Trophoblast cell (in vitro differentiated cells and primary cell): ENCODE results near the gene SMIM3.

Source experiments
- DNase-seq, 2 donors: peaks; one replicate each; pipeline ENCODE4 v3.0.0-alpha.2; 2016
- H2AFZ ChIP-seq: 2 replicates; pipeline ENCODE4 v1.6.1; 2013; ENCODE audit warnings: low read length, moderate library complexity, mild to moderate bottlenecking; ENCODE audit not compliant: insufficient read depth, poor library complexity
- H2AK5ac ChIP-seq: 2 replicates; pipeline ENCODE4 v1.6.1; 2013; ENCODE audit warnings: mild to moderate bottlenecking, low read length
- H2BK120ac ChIP-seq: 2 replicates; pipeline ENCODE4 v1.6.1; 2013; ENCODE audit warnings: low read length, mild to moderate bottlenecking, moderate library complexity; ENCODE audit not compliant: insufficient read depth, poor library complexity
- H2BK12ac ChIP-seq: 2 replicates; pipeline ENCODE4 v1.6.1; 2013; ENCODE audit warnings: mild to moderate bottlenecking, low read length, moderate library complexity
- H2BK5ac ChIP-seq: 2 replicates; pipeline ENCODE4 v1.6.1; 2013; ENCODE audit warnings: low read length, low read depth, moderate library complexity, mild to moderate bottlenecking; ENCODE audit not compliant: poor library complexity
- H3K14ac ChIP-seq: 2 replicates; pipeline ENCODE4 v1.6.1; 2013; ENCODE audit warnings: mild to moderate bottlenecking, low read length
- H3K18ac ChIP-seq: 2 replicates; pipeline ENCODE4 v1.6.1; 2013; ENCODE audit warnings: mild to moderate bottlenecking, low read length
- H3K23ac ChIP-seq: 2 replicates; pipeline ENCODE4 v1.6.1; 2013; ENCODE audit warnings: low read length
- H3K27ac ChIP-seq: 2 replicates; pipeline ENCODE4 v1.5.1; 2013; ENCODE audit warnings: low read depth, mild to moderate bottlenecking, inconsistent platforms, low read length, moderate library complexity
- H3K27me3 ChIP-seq: 2 replicates; pipeline ENCODE4 v1.6.1; 2013; ENCODE audit warnings: inconsistent platforms, mild to moderate bottlenecking, low read length, moderate library complexity; ENCODE audit not compliant: insufficient read depth
- H3K36me3 ChIP-seq, 2 experiments: 1 replicate in 1 of 2; 2 replicates in 1 of 2; pipeline ENCODE4 v1.6.1; 2013; ENCODE audit warnings: low read length in 2 of 2, mild to moderate bottlenecking in 2 of 2, moderate library complexity in 1 of 2; ENCODE audit not compliant: insufficient read depth in 2 of 2, control insufficient read depth in 1 of 2
- H3K4ac ChIP-seq: 2 replicates; pipeline ENCODE4 v1.6.1; 2013; ENCODE audit warnings: low read depth, mild to moderate bottlenecking, low read length, moderate library complexity
- H3K4me1 ChIP-seq, 2 experiments: 1 replicate in 1 of 2; 2 replicates in 1 of 2; pipeline ENCODE4 v1.6.1; 2013; ENCODE audit warnings: low read length in 2 of 2, mild to moderate bottlenecking in 2 of 2, moderate library complexity in 1 of 2; ENCODE audit not compliant: insufficient read depth in 2 of 2, control insufficient read depth in 1 of 2
- H3K4me2 ChIP-seq: 2 replicates; pipeline ENCODE4 v1.6.1; 2013; ENCODE audit warnings: inconsistent platforms, mild to moderate bottlenecking, low read length, moderate library complexity
- H3K4me3 ChIP-seq: 2 replicates; pipeline ENCODE4 v1.5.1; 2013; ENCODE audit warnings: mild to moderate bottlenecking, low read depth, low read length, inconsistent platforms
- H3K79me1 ChIP-seq: one replicate; pipeline ENCODE4 v1.6.1; 2013; ENCODE audit warnings: low read length
- H3K79me2 ChIP-seq: 2 replicates; pipeline ENCODE4 v1.6.1; 2013; ENCODE audit warnings: low read length, mild to moderate bottlenecking; ENCODE audit not compliant: control insufficient read depth, insufficient read depth, poor library complexity
- H3K9ac ChIP-seq: 2 replicates; pipeline ENCODE4 v1.6.1; 2013; ENCODE audit warnings: mild to moderate bottlenecking, low read length
- H3K9me3 ChIP-seq: 2 replicates; pipeline ENCODE4 v1.6.1; 2013; ENCODE audit warnings: low read depth, mild to moderate bottlenecking, control low read depth, inconsistent platforms, low read length; ENCODE audit not compliant: insufficient read depth
- H4K12ac ChIP-seq: 2 replicates; pipeline ENCODE4 v1.6.1; 2013; ENCODE audit warnings: low read depth, mild to moderate bottlenecking, low read length, moderate library complexity
- H4K8ac ChIP-seq: 2 replicates; pipeline ENCODE4 v1.6.1; 2013; ENCODE audit warnings: low read depth, mild to moderate bottlenecking, low read length, moderate library complexity
- H4K91ac ChIP-seq: one replicate; pipeline ENCODE4 v1.6.1; 2013; ENCODE audit warnings: low read depth, mild to moderate bottlenecking, low read length, moderate library complexity
- WGBS: extraction: QIAGEN DNeasy Blood & Tissue Kit; methylation state at CpG from one replicate; pipeline ENCODE4 v1.1.7; 2013; ENCODE audit warnings: missing lambda C conversion rate; ENCODE audit not compliant: insufficient read length, insufficient coverage; ENCODE audit errors: extremely low coverage; 5-methylcytosine and 5-hydroxymethylcytosine counted together

The SMIM3 gene

GRCh38 chr5:150777685-150778084 lies 872 bp upstream of the SMIM3 start:
- no peak overlapping the region for H3K4me3 ChIP-seq
- no peaks in the 10 kb centered on the region for H3K9me3 ChIP-seq
- no peak overlapping the region for H2BK12ac ChIP-seq
- H4K8ac ChIP-seq, result no peak overlapping the region
- no peak overlapping the region for H2BK5ac ChIP-seq
- H3K79me2 ChIP-seq, result no peaks in the 10 kb centered on the region
- H3K23ac ChIP-seq, result no peak overlapping the region
- peak overlapping the region; percentile 88 for H3K4me2 ChIP-seq
- no peak overlapping the region for H4K91ac ChIP-seq
- no peak overlapping the region for H2AK5ac ChIP-seq
- H3K27me3 ChIP-seq, result no peaks in the 10 kb centered on the region
- H2AFZ ChIP-seq, result no peak overlapping the region
- no peak overlapping the region for H3K4ac ChIP-seq
- H3K27ac ChIP-seq, result no peak overlapping the region
- no peak overlapping the region for H2BK120ac ChIP-seq
- WGBS, result no CpG with 5 or more reads among the region's 3 CpGs
- H3K14ac ChIP-seq, result no peak overlapping the region
- no peak overlapping the region for H4K12ac ChIP-seq
- H3K18ac ChIP-seq, result no peak overlapping the region
- H3K36me3 ChIP-seq, result no peaks in the 10 kb centered on the region
- peaks cover 5% of the 10 kb centered on the region for H3K79me1 ChIP-seq
- DNase-seq, result no peak
- H3K9ac ChIP-seq, result no peak overlapping the region
- peaks cover 0 to 7% of the 10 kb centered on the region in 2 experiments for H3K4me1 ChIP-seq

GRCh38 chr5:150778088-150778516 lies 455 bp upstream of the SMIM3 start:
- peak overlapping the region; percentile 73 for H4K8ac ChIP-seq
- H3K4ac ChIP-seq, result no peak overlapping the region
- no peaks in the 10 kb centered on the region for H3K9me3 ChIP-seq
- H3K27ac ChIP-seq, result no peak overlapping the region
- peak overlapping the region; percentile 72 for H3K4me3 ChIP-seq
- peak overlapping the region; percentile 89 for H2AFZ ChIP-seq
- H4K12ac ChIP-seq, result no peak overlapping the region
- peaks cover 5% of the 10 kb centered on the region for H3K79me1 ChIP-seq
- peaks cover under 1 to 8% of the 10 kb centered on the region in 2 experiments for H3K4me1 ChIP-seq
- H3K27me3 ChIP-seq, result no peaks in the 10 kb centered on the region
- no CpG with 5 or more reads among the region's 7 CpGs for WGBS
- H2BK12ac ChIP-seq, result peak overlapping the region; percentile 21
- H3K14ac ChIP-seq, result no peak overlapping the region
- H3K36me3 ChIP-seq, result no peaks in the 10 kb centered on the region
- H3K9ac ChIP-seq, result peak overlapping the region; percentile 36
- peak overlapping the region; percentile 18 for H2BK5ac ChIP-seq
- peak overlapping the region; percentile 8 for H2BK120ac ChIP-seq
- H3K23ac ChIP-seq, result no peak overlapping the region
- no peak for DNase-seq
- peak overlapping the region; percentile 88 for H3K4me2 ChIP-seq
- H3K18ac ChIP-seq, result no peak overlapping the region
- H2AK5ac ChIP-seq, result no peak overlapping the region
- H3K79me2 ChIP-seq, result no peaks in the 10 kb centered on the region
- peak overlapping the region; percentile 8 for H4K91ac ChIP-seq

GRCh38 chr5:150779397-150780186 lies 1.0 kb downstream of the SMIM3 start:
- Histone ChIP-seq H3K18ac (no peak overlapping the region), H3K27me3 (no peaks in the 10 kb centered on the region), H3K4me3 (peak overlapping the region; percentile 33), H2BK12ac (no peak overlapping the region), H3K9me3 (no peaks in the 10 kb centered on the region), H3K79me2 (no peaks in the 10 kb centered on the region), H3K4ac (no peak overlapping the region), H3K4me2 (peak overlapping the region; percentile 88), H2AFZ (no peak overlapping the region), H4K12ac (no peak overlapping the region), H3K23ac (no peak overlapping the region), H3K4me1 (peaks cover 3 to 14% of the 10 kb centered on the region in 2 experiments), H3K79me1 (peaks cover 5% of the 10 kb centered on the region), H3K27ac (no peak overlapping the region), H3K36me3 (no peaks in the 10 kb centered on the region), H4K8ac (no peak overlapping the region), H2BK5ac (no peak overlapping the region), H4K91ac (no peak overlapping the region), H2BK120ac (no peak overlapping the region), H3K9ac (no peak overlapping the region), H2AK5ac (no peak overlapping the region), H3K14ac (no peak overlapping the region)
- DNase-seq, result no peak
- WGBS, result no CpG with 5 or more reads among the region's 13 CpGs

- H4K12ac ChIP-seq, result no peak overlapping the region
- H3K4me2 ChIP-seq, result no peak overlapping the region
- H3K14ac ChIP-seq, result no peak overlapping the region
- DNase-seq, result peak; percentile 24 to 28
- H3K18ac ChIP-seq, result no peak overlapping the region
- no peaks in the 10 kb centered on the region for H3K36me3 ChIP-seq
- H4K8ac ChIP-seq, result no peak overlapping the region
- H3K9ac ChIP-seq, result no peak overlapping the region
- H2AFZ ChIP-seq, result no peak overlapping the region
- H3K9me3 ChIP-seq, result no peaks in the 10 kb centered on the region
- H3K4ac ChIP-seq, result no peak overlapping the region
- H4K91ac ChIP-seq, result no peak overlapping the region
- H2AK5ac ChIP-seq, result no peak overlapping the region
- no peaks in the 10 kb centered on the region for H3K27me3 ChIP-seq
- no peak overlapping the region for H2BK5ac ChIP-seq
- no CpG with 5 or more reads among the region's 6 CpGs for WGBS
- no peaks in the 10 kb centered on the region for H3K79me2 ChIP-seq
- H2BK12ac ChIP-seq, result no peak overlapping the region
- no peak overlapping the region for H3K4me3 ChIP-seq
- H3K4me1 ChIP-seq, result peaks cover 3 to 14% of the 10 kb centered on the region in 2 experiments
- no peak overlapping the region for H3K23ac ChIP-seq
- H2BK120ac ChIP-seq, result no peak overlapping the region
- H3K79me1 ChIP-seq, result peaks cover 5% of the 10 kb centered on the region
- H3K27ac ChIP-seq, result no peak overlapping the region
These were observed 1.7 kb downstream of the SMIM3 start for GRCh38 chr5:150780187-150780692.
